ENCODE data around the gene TMEM150A.
"Not testable (repeated sequence)": the region's sequence is repeated elsewhere in the genome, so short reads cannot be mapped to it uniquely, and the experiment has no call there.

DNA sequence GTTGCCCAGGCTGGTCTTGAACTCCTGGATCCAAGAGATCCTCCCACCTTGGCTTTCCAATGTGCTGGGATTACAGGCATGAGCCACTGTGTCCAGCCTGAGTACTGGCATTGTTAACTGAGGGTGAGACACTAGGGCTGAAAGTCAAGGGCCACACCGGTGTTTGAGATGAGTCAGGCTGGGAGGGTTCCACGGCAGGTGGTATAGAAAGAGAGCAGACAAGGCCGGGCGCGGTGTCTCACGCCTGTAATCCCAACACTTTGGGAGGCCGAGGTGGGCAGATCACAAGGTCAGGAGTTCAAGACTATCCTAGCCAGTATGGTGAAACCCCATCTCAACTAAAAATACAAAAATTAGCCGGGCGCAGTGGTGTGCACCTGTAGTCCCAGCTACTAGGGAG lies 10.2 kb downstream of the TMEM150A start:
- TF ChIP-seq, protein P1, sequence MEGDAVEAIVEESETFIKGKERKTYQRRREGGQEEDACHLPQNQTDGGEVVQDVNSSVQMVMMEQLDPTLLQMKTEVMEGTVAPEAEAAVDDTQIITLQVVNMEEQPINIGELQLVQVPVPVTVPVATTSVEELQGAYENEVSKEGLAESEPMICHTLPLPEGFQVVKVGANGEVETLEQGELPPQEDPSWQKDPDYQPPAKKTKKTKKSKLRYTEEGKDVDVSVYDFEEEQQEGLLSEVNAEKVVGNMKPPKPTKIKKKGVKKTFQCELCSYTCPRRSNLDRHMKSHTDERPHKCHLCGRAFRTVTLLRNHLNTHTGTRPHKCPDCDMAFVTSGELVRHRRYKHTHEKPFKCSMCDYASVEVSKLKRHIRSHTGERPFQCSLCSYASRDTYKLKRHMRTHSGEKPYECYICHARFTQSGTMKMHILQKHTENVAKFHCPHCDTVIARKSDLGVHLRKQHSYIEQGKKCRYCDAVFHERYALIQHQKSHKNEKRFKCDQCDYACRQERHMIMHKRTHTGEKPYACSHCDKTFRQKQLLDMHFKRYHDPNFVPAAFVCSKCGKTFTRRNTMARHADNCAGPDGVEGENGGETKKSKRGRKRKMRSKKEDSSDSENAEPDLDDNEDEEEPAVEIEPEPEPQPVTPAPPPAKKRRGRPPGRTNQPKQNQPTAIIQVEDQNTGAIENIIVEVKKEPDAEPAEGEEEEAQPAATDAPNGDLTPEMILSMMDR (IDR thresholded peaks at IDR 0.05) = not testable (repeated sequence)
- not testable (repeated sequence) for TF ChIP-seq POLR2A (IDR thresholded peaks at IDR 0.05)
